Stimulated activated CD4-positive, alpha-beta T cell treated with anti-CD3 and anti-CD28 coated beads, TNF-alpha, amount 100 ng/mL, for 24 hours (primary cell): ENCODE data around the gene MYL3.
"Not testable (repeated sequence)": the region's sequence is repeated elsewhere in the genome, so short reads cannot be mapped to it uniquely, and the experiment has no call there.

ENCODE experiments used
- DNase-seq, 3 experiments: peaks; one replicate each; pipeline ENCODE4 v3.0.0-alpha.2; 2020; ENCODE audit warnings: low read depth in 3 of 3

MYL3 gene

GRCh38 chr3:46863261-46863782, at the start of gene MYL3:
Gene MYL3 (minus strand): TSS chr3:46863444. CDS start chr3:46863390, 54 bp downstream.
- no peak for DNase-seq

GRCh38 chr3:46912986-46913385, 49.7 kb upstream of the MYL3 start:
- no peak for DNase-seq

- not testable (repeated sequence) for DNase-seq
Observed at GRCh38 chr3:46910914-46911313, 47.7 kb upstream of the MYL3 start.

DNA sequence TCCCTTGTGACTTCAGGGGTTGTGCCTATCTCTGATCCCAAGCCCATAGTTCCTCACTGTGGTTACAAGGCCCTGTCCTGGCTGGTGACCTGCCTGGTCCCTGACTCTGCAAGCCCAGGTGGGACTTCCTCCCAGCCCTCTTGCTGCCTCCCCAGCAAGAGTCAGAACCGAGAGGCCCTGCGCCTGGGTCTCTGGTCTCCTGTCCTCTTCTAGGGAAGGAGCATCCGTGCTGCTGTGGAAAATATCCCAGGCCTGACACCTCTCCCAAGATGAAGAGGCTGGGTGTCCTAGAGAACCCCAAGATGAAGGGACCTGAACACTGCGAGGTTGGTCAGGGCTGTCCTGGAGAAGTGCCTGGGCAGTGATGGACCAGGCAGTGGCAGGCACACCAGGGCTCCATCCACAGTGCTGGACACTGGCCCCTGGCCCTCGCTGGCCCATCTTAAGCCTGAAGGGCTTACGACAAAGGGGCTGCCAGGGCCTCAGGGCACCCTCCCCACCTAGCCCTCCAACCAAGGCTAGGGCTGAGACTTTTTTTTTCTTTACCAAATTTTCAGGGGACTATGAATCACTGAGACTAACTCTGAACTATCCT, 47.0 kb upstream of the MYL3 start:
- no peak for DNase-seq

DNA sequence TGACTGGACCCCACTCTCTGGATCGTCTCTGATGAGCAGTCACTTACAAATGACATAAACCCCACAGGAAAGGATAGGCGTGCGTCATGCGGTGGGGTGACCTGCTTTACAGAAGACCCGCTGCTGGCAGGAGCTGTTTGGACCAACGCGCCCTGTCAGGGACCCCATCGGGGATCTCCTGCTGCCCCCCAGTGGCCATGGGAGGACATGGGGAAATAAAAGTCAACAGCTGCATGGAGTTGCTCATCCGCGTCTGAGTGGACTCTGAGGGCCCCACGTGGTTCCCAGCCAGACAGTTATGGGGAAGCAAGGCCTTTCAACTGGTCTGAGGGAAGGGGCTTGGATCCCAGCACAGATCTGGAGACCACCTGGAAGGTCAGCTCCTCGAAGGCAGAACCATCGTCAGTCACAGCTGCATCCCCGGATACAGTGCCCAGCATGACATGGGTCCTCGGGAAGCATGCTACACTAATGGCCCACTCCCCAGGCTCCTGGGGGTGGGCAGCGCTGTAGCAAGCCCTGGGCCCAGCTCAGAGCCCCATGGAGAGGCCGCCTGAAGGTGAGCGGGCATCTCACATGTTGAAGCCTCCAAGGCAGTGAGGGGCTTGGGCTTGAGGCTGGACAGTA, 46.4 kb upstream of the MYL3 start:
- DNase-seq = peak; percentile 50 to 79 (median 65)

- DNase-seq = no peak
Observed at GRCh38 chr3:46908986-46909534, 45.8 kb upstream of the MYL3 start.

- DNase-seq = no peak
Observed at GRCh38 chr3:46908294-46908985, 45.2 kb upstream of the MYL3 start.

DNA sequence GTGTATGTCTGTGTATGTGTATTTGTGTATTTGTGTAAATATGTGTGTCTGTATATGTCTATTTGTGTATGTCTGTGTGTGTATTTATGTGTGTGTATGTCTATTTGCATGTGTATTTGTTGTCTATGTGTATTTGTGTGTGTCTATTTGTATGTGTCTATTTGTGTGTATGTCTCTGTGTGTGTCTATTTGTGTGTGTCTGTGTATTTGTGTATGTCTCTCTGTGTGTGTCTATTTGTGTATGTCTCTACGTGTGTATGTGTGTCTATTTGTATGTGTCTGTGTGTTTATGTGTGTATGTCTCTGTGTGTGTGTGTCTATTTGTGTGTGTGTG, 44.7 kb upstream of the MYL3 start:
- DNase-seq = no peak

DNA sequence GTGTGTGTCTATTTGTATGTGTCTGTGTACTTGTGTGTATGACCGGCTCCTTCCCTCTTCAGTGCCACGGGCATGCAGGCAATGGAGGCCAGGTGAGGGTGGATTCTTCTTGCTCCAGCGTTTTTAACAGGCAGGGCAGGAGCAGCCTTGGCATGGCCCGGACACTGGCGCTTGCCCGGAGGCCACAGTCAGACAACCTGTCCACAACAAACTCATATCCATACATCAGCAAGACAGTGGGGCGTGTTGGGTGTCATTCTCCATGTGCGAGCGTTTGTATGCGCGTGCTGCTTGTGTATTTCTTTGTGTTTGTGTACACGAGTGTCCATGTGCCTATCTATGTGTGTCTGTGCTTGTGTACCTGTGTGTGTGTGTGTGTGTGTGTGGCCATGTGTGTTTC, 44.0 kb upstream of the MYL3 start:
- no peak for DNase-seq

DNA sequence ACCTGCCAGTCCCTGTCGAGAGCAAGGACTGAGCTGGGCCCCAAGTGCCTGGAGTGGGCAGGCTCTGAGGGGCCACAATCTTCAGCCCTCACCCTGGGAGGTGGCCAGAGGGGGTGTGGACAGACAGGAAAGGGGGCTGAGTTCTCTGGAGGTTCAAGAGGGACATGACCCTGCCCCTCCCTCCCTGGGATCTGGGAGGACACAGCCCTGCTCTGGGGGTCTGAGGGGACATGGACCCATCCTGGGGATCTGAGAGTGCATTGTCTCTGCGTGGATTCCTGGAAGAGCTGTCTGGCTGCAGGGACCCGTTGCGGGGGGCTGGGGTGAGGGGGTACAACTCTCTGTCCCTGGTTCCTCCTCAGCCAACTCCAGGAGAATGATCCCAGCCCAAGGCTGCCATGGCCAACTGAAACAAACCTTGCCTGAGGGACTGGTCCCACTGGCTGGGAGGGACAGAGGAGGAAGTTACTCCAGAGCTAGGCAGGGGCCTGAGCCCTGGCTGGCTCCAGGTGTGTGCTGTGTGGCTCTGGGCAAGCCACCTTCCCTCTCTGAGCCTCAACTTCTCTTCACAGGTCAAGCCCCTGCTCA, 43.3 kb upstream of the MYL3 start:
- DNase-seq = no peak

GRCh38 chr3:46905661-46906451, 42.6 kb upstream of the MYL3 start:
- no peak for DNase-seq

GRCh38 chr3:46905213-46905560, 41.9 kb upstream of the MYL3 start:
- no peak for DNase-seq

DNA sequence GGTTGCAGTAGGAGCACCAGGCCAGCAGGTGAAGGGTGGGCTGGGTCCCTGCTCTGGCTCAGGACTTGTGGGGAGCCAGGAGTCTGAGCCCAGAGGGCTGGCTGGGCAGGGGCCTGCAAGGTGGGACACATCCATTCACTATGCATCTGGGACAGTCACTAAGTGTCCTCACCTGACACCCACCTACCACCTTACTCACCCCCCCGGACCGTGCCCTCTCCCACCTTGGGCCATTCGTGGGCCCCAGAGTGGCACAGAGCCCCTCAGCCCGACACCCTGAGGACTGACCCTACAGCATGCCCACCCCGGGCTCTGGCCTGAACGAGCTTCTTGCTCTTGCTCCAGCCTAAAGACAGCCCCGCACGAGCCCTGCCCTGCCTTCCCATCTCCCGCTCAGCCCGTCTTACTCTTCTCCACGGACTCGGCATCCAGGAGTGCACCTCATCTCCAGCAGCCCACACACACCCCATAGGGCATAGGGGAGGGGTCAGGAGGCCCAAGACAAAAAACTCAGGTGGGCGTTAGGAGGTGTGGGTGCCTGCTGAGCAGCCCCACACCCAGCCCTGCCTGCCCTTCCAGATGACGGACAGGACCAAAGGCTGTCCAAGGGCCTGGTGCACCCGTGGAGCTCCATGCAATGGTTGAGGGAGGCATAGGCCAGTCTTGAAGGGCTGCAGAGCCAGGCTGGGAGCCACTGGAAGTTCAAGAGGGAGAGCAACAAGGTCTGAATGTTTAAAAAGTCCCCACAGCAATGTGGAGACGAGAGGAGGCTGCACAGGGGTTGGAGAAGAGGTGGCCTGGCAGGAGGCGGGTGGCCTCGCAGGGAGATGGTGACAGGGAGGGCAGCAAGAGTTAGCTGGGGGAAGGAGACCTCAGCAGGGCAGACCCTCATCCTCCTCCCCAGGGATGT, 41.3 kb upstream of the MYL3 start:
- no peak for DNase-seq

DNA sequence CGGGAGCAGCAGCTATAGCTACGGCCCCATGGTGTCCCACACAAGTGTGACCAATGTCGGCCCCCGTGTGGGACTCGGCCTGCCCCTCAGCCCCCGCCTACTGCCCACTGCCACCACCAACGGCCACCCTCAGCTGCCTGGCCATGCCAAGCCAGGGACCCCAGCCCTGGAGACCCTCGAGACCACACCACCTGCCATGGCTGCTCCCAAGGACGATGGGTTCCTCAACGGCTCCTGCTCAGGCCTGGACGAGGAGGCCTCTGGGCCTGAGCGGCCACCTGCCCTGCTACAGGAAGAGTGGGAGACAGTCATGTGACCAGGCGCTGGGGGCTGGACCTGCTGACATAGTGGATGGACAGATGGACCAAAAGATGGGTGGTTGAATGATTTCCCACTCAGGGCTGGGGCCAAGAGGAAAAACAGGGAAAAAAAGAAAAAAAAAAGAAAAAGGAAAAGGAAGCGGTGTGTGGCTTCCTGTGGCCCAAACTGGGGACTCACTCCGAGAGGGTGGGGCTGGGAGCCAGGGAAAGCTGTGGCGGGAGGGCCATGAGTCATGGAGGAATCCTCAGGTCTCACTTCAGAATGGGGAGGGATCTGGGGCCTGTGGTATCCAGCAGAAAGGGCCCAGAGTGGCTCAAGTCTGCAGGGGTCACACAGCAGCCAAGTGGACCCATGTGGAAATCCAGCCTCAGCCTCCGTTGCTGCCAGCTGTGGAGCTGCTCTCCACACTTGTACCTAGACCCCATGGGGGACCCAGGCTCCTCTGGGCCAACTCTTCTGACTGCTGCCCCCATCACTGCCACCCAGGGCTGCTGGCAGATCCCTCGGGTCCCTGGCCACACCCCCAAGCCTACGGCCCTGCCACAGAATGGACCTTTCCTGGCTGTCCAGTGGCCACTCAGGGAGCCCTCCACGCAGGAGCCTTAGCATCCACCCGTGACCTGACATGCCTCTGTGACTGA, 40.4 kb upstream of the MYL3 start:
- no peak for DNase-seq

- no peak for DNase-seq
Observed at GRCh38 chr3:46902188-46902631, 39.0 kb upstream of the MYL3 start.

GRCh38 chr3:46901591-46902187, 38.4 kb upstream of the MYL3 start:
- no peak for DNase-seq

DNA sequence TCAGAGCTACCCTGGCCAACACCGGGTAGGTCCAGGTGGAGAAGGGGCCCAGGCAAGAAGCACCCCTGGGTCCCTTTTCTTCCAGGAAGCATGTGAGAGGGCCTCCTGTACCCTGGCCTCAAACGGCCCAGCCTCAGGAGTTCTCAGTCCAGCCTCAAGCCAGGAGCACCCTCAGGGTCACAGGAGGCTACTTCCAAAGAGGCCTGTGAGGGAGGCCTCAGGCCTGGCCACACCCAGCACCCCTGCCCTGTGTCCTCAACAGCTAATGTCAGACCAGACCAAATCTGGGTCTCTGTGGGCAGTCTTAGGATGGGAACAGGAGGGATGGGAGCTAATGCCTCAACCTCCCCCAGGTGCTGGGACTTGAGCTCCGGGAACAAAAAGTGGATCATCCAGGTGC, 37.8 kb upstream of the MYL3 start:
- no peak for DNase-seq

- DNase-seq = no peak
Observed at GRCh38 chr3:46900356-46900755, 37.1 kb upstream of the MYL3 start.

DNA sequence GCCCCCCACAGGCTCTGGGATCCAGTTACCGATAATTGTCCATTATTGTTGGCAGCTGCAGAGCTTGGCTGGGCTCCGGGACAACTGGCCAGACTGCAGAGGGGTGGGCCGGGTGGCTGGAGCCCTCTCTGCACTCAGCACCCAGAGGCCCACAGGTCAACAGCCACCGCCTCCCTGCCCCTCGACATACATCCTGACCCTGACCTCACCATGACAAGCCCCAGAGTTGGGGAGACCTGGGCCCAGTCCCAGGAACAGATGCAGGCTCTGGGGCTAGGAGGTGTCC, 36.7 kb upstream of the MYL3 start:
- no peak for DNase-seq
